Measurements from ENCODE around the gene HSPA12B. TPM values are rescaled to one million over a fixed set of nuclear protein-coding genes. Genes with fewer than 3 reads are reported as not detected.
A peak's percentile ranks its signal among the peaks of the same experiment; 100 is the strongest.

HSPA12B gene
- total and polyA plus RNA-seq, 2 of the 13 experiments (the other 11 are each of a cell fraction or from before 2014, with no cell fraction given): 0.01 TPM; not detected in 1

DNA sequence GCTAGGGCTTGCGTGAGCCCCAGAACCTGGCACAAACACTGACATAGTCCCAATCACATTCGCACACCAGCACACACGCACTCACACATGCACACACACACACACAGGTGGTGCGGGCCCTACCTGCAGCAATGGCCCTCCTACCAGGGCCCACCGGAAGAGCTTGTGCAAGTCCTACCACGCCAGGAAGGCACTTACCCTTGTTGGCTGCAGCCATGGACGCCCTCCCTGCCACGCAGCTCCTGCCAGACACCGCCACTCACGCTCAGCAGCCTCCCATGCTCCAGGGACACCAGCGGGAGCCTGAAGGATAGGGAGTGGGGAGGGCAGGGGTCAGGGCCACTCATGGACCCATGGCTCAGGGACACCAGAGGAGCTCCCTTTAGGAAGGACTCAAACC lies 27.4 kb downstream of the HSPA12B start (continued):
- TF ChIP-seq ZBTB38 (CRISPR knock-in tag; IDR thresholded peaks at IDR 0.05): peak; percentile 72; the same call in 1 of the 2 replicates

GRCh38 chr20:3760655-3761348 lies 28.3 kb downstream of the HSPA12B start:
- peaks cover 10% of the 10 kb centered on the region for H3K79me2 ChIP-seq (ENCODE audit: insufficient read depth, low read length)
- no peak overlapping the region for H2AFZ ChIP-seq (ENCODE audit: low read length)
- DNase-seq (ENCODE audit: low spot score) (no peak), FAIRE-seq (no peak), ATAC-seq (no peak)
- H3K36me3 ChIP-seq (replicated peaks in 1 of 2; ENCODE audit: control insufficient read depth in 1 of 2, insufficient read depth in 2 of 2, low read length in 2 of 2): peaks cover 30 to 33% of the 10 kb centered on the region in 2 experiments; a peak in 4 of 5 replicates
- TF ChIP-seq MED8 (CRISPR knock-in tag; IDR thresholded peaks at IDR 0.05; ENCODE audit: insufficient replicate concordance): no peak
- TF ChIP-seq HNRNPK (IDR thresholded peaks at IDR 0.05; ENCODE audit: low read depth, low read length, poor library complexity, severe bottlenecking): no peak
- TF ChIP-seq JDP2 (CRISPR knock-in tag; IDR thresholded peaks at IDR 0.05; ENCODE audit: borderline replicate concordance): no peak
- no peak for TF ChIP-seq TMF1 (CRISPR knock-in tag; IDR thresholded peaks at IDR 0.05; ENCODE audit: low read depth)
- no peak for TF ChIP-seq ZNF615 (CRISPR knock-in tag; IDR thresholded peaks at IDR 0.05; ENCODE audit: borderline replicate concordance)
- no peak for TF ChIP-seq FOXK1 (CRISPR knock-in tag; IDR thresholded peaks at IDR 0.05; ENCODE audit: borderline replicate concordance, low read depth)
- no peak for TF ChIP-seq ZNF776 (CRISPR knock-in tag; IDR thresholded peaks at IDR 0.05)
- TF ChIP-seq PPARG (CRISPR knock-in tag; conservative IDR thresholded peaks at IDR 0.05): no peak
- TF ChIP-seq ZNF354B (CRISPR knock-in tag; IDR thresholded peaks at IDR 0.05): no peak
- TF ChIP-seq MBD4 (IDR thresholded peaks at IDR 0.05; ENCODE audit: borderline replicate concordance, low read length): no peak
- intact Hi-C loops (cut with micrococcal nuclease; ENCODE audit: unreplicated experiment) (no loop called here), in situ Hi-C loops (cut with HindIII; ENCODE audit: extremely low pct_ligation_motif_present, low pct_unique_long_range_greater_than_20kb) (no loop called here)
- POLR2A ChIA-PET: interaction anchor here (0.8 to 2.0 kb wide), 3 partner anchors 8 to 21 kb away, joined by 3 to 6 read pairs (median 3); partner anchors contain the start of gene SPEF1
- 96% methylated on average over 10 of the region's 10 CpGs for WGBS (ENCODE audit: low lambda C conversion rate)
- H3K9ac ChIP-seq (ENCODE audit: insufficient read depth, low read depth, low read length): no peak overlapping the region
- H3K4me3 ChIP-seq (replicated peaks in 1 of 3; ENCODE audit: insufficient read depth in 1 of 3, low read depth in 2 of 3, low read length in 3 of 3): no peak overlapping the region
- H3K9me3 ChIP-seq (ENCODE audit: low read length): no peaks in the 10 kb centered on the region
- no peaks in the 10 kb centered on the region for H4K20me1 ChIP-seq (ENCODE audit: insufficient read depth, low read length)
- H3K27ac ChIP-seq (ENCODE audit: extremely low read length, insufficient read depth, low read length): no peak overlapping the region
- H3K4me2 ChIP-seq (ENCODE audit: low read depth, low read length): no peak overlapping the region
- no TSS peak for BruUV-seq (replicated peaks)
- H3K4me1 ChIP-seq (ENCODE audit: insufficient read depth, low read length): peaks cover 25% of the 10 kb centered on the region
- no peaks in the 10 kb centered on the region for H3K27me3 ChIP-seq (ENCODE audit: control insufficient read depth in 1 of 2, insufficient read depth in 2 of 2, low read length in 2 of 2)
- CTCF ChIA-PET (ENCODE audit: low intra/inter-chr PET ratio, low total read pairs): no interaction called here

All from HepG2 (cell line).